ENCODE results near the gene MRPL54. TPM values are rescaled to one million over a fixed set of nuclear protein-coding genes. Genes with fewer than 3 reads are reported as not detected.

The MRPL54 gene
- total and polyA plus RNA-seq, 2 experiments from 2014 or later, result 29.7 to 89.9 TPM

GRCh38 chr19:3781603-3782002 lies 19.1 kb downstream of the MRPL54 start (continued):
- no peak for TF ChIP-seq ZNF462 (CRISPR knock-in tag; IDR thresholded peaks at IDR 0.05)
- TF ChIP-seq CREB1 (CRISPR knock-in tag; IDR thresholded peaks at IDR 0.05; ENCODE audit: low read depth), result no peak
- no peak for TF ChIP-seq REST (IDR thresholded peaks at IDR 0.05; ENCODE audit: unreplicated experiment)
- no peak for TF ChIP-seq EZH2 (IDR thresholded peaks at IDR 0.05; ENCODE audit: low read depth, unreplicated experiment)
- TF ChIP-seq POLR2AphosphoS5 (IDR thresholded peaks at IDR 0.05; ENCODE audit: low read depth), result no peak
- TF ChIP-seq, protein P1, sequence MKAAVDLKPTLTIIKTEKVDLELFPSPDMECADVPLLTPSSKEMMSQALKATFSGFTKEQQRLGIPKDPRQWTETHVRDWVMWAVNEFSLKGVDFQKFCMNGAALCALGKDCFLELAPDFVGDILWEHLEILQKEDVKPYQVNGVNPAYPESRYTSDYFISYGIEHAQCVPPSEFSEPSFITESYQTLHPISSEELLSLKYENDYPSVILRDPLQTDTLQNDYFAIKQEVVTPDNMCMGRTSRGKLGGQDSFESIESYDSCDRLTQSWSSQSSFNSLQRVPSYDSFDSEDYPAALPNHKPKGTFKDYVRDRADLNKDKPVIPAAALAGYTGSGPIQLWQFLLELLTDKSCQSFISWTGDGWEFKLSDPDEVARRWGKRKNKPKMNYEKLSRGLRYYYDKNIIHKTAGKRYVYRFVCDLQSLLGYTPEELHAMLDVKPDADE (IDR thresholded peaks at IDR 0.05), result no peak
- TF ChIP-seq STAT1 (IDR thresholded peaks at IDR 0.05; ENCODE audit: unreplicated experiment), result no peak
- TF ChIP-seq EZH2phosphoT487 (IDR thresholded peaks at IDR 0.05; ENCODE audit: unreplicated experiment), result no peak
- TF ChIP-seq ZNF114 (CRISPR knock-in tag; IDR thresholded peaks at IDR 0.05), result no peak
- TF ChIP-seq NANOG (IDR thresholded peaks at IDR 0.05; ENCODE audit: borderline replicate concordance), result no peak
- TF ChIP-seq JUNB (IDR thresholded peaks at IDR 0.05; ENCODE audit: unreplicated experiment), result no peak
